Vagina (tissue), 2 donors: ENCODE measurements around the gene PPP1R12C.

Experiments
- POLR2A ChIP-seq, 2 donors: fragments of 450-650 bp; IDR thresholded peaks; one replicate each; pipeline ENCODE4 v1.6.1; 2017; ENCODE audit warnings: antibody characterized with exemption in 2 of 2, mild to moderate bottlenecking in 2 of 2, moderate library complexity in 2 of 2
- TF ChIP-seq, protein P1 (sequence below), 3 experiments: fragments of 450-650 bp in 2 of 3; fragments of 200-600 bp in 1 of 3; sonication (generic) in 1 of 3; IDR thresholded peaks; one replicate each; pipeline ENCODE4 v1.5.1; 2017 to 2019; ENCODE audit warnings: antibody characterized with exemption in 3 of 3, mild to moderate bottlenecking in 2 of 3, moderate library complexity in 2 of 3

DNA sequence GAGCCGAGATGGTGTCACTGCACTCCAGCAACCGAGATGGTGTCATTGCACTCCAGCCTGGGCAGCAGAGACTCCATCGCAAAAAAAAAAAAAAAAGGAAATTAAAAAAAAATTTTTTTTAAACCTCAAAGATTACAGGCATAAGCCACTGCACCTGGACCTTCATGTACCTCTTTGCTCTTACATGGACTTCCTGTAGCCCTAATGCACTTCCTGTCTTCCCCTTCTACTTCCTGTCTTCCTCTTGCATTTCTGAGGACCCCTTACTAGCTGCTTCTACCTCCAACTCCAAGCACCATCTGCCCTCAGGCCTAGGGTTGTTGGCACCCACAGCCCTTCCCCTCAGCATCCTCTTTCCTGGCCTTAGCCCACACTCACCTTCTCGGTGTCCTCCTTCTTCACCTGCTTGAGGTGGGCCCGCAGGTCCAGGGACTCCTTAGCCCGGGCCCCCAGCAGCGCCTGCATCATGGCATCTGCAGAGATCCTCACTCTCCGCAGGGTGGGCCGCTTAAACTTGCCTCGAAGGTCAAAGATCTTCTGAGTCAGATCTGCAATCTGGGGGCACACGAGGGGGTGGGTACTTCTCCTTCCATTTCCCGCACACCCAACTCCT, 36.3 kb upstream of the PPP1R12C start:
- TF ChIP-seq, protein P1, sequence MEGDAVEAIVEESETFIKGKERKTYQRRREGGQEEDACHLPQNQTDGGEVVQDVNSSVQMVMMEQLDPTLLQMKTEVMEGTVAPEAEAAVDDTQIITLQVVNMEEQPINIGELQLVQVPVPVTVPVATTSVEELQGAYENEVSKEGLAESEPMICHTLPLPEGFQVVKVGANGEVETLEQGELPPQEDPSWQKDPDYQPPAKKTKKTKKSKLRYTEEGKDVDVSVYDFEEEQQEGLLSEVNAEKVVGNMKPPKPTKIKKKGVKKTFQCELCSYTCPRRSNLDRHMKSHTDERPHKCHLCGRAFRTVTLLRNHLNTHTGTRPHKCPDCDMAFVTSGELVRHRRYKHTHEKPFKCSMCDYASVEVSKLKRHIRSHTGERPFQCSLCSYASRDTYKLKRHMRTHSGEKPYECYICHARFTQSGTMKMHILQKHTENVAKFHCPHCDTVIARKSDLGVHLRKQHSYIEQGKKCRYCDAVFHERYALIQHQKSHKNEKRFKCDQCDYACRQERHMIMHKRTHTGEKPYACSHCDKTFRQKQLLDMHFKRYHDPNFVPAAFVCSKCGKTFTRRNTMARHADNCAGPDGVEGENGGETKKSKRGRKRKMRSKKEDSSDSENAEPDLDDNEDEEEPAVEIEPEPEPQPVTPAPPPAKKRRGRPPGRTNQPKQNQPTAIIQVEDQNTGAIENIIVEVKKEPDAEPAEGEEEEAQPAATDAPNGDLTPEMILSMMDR (IDR thresholded peaks at IDR 0.05) = no peak
- no peak for TF ChIP-seq POLR2A (IDR thresholded peaks at IDR 0.05)
